Psoas muscle (tissue), 8 donors: ENCODE data around the gene ZNF335. TPM values are rescaled to one million over a fixed set of nuclear protein-coding genes. Genes with fewer than 3 reads are reported as not detected.
A peak's percentile ranks its signal among the peaks of the same experiment; 100 is the strongest.

Experiments
- ATAC-seq, 4 donors: fragments of 200-7000 bp; cut with Tn5 transposase; one replicate each; pipeline ENCODE4 v1.9.1; 2020; ENCODE audit warnings: moderate library complexity in 3 of 4, mild to moderate bottlenecking in 2 of 4
- DNase-seq, 2 donors: peaks; one replicate each; pipeline ENCODE4 v3.0.0-alpha.2; 2020
- H3K27ac ChIP-seq: fragments of 200-600 bp; one replicate; pipeline ENCODE4 v1.8.0; 2022
- H3K27me3 ChIP-seq, 3 donors: fragments of 200-600 bp in 1 of 3; one replicate each; pipeline versions ENCODE4 v1.6.1 to v1.8.0; 2013 to 2022; ENCODE audit warnings: low read length in 2 of 3, mild to moderate bottlenecking in 2 of 3, moderate library complexity in 1 of 3; ENCODE audit not compliant: insufficient read depth in 3 of 3
- H3K36me3 ChIP-seq, 2 donors: fragments of 200-600 bp in 1 of 2; one replicate each; pipeline versions ENCODE4 v1.6.1 to v1.8.0; 2013 to 2022; ENCODE audit warnings: low read depth in 1 of 2, mild to moderate bottlenecking in 1 of 2, moderate library complexity in 1 of 2; ENCODE audit not compliant: insufficient read depth in 1 of 2
- H3K4me1 ChIP-seq: fragments of 200-600 bp; one replicate; pipeline ENCODE4 v1.8.0; 2022
- H3K4me3 ChIP-seq: fragments of 200-600 bp; one replicate; pipeline ENCODE4 v1.8.0; 2022; ENCODE audit warnings: mild to moderate bottlenecking
- H3K9me3 ChIP-seq: fragments of 200-600 bp; one replicate; pipeline ENCODE4 v1.8.0; 2022
- WGBS, 3 donors: extraction: QIAGEN DNeasy Blood & Tissue Kit; methylation state at CpG; one replicate each; pipeline versions ENCODE4 v1.1.6 to v1.1.7; 2013; 5-methylcytosine and 5-hydroxymethylcytosine counted together
- intact Hi-C, 2 donors: fragments of 100-400 bp; cut with DNase I; formaldehyde crosslinking; loops; one replicate each; pipeline versions ENCODE4 v1.11.0 to v1.14.2; 2022
- polyA plus RNA-seq, 3 donors: library from polyadenylated mRNA; stranded (reverse); fragments of 200-250 nt; gene quantifications; one replicate each; pipeline ENCODE4 v1.2.3, GENCODE V29; 2013
- total RNA-seq, 4 donors: library from RNA; stranded (reverse); fragmentation: NEBNext Ultra II Directional in 2 of 4; extraction: Animal tissue kit (Norgen Biotek cat#: 25700) in 2 of 4; gene quantifications; one replicate each; pipeline versions ENCODE4 v1.2.1 to v1.2.4, GENCODE V29; 2021 to 2023
- TF ChIP-seq, protein P1 (sequence below): fragments of 200-600 bp; IDR thresholded peaks from one replicate; pipeline ENCODE4 v1.8.0; 2022; ENCODE audit warnings: antibody characterized with exemption
- donor health status: healthy with polysubstance abuse.
- donor health status: DM: no; HTN: no; CAD: no; lungs with moderate emphysema.
- donor health status: Bipolar disorder and iron deficiency.
- donor health status: healthy.
- donor health status: DM: yes; HTN: yes; CAD: no.
- donor health status: DM: no; HTN: no; CAD: no.
- donor health status: DM: no; HTN: no; CAD: no.
- donor health status: DM: yes; HTN: yes; CAD: no.

ZNF335 gene
- total and polyA plus RNA-seq, 7 donors: 6.9 to 11.5 (median 10.2) TPM

- Histone ChIP-seq H3K4me3 (no peak overlapping the region), H3K4me1 (peaks cover 14% of the 10 kb centered on the region), H3K27me3 (no peaks in the 10 kb centered on the region), H3K9me3 (no peaks in the 10 kb centered on the region), H3K36me3 (peaks cover 14 to 95% of the 10 kb centered on the region in 2 donors), H3K27ac (no peak overlapping the region)
- ATAC-seq (peak in 1 of 4 donors; percentile 6), DNase-seq (no peak)
- WGBS, 3 donors: 54 to 74% (median 63%) methylated on average over 13 of the region's 13 CpGs
- intact Hi-C loops: loop anchor here in 1 of 2 donors (5.0 kb wide), 1 partner anchor 127 kb away; no protein-coding TSS in a partner anchor
- TF ChIP-seq, protein P1, sequence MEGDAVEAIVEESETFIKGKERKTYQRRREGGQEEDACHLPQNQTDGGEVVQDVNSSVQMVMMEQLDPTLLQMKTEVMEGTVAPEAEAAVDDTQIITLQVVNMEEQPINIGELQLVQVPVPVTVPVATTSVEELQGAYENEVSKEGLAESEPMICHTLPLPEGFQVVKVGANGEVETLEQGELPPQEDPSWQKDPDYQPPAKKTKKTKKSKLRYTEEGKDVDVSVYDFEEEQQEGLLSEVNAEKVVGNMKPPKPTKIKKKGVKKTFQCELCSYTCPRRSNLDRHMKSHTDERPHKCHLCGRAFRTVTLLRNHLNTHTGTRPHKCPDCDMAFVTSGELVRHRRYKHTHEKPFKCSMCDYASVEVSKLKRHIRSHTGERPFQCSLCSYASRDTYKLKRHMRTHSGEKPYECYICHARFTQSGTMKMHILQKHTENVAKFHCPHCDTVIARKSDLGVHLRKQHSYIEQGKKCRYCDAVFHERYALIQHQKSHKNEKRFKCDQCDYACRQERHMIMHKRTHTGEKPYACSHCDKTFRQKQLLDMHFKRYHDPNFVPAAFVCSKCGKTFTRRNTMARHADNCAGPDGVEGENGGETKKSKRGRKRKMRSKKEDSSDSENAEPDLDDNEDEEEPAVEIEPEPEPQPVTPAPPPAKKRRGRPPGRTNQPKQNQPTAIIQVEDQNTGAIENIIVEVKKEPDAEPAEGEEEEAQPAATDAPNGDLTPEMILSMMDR: no peak
Observed at GRCh38 chr20:45949542-45950329, 22.3 kb downstream of the ZNF335 start.

- H3K27ac ChIP-seq: peak overlapping the region; percentile 60
- H3K4me1 ChIP-seq: peaks cover 22% of the 10 kb centered on the region
- WGBS, 3 donors: 29 to 47% (median 41%) methylated on average over 10 of the region's 10 CpGs
- peaks cover 16 to 100% of the 10 kb centered on the region in 2 donors for H3K36me3 ChIP-seq
- TF ChIP-seq, protein P1: no peak
- no peak for DNase-seq
- no peak overlapping the region for H3K4me3 ChIP-seq
- H3K9me3 ChIP-seq: no peaks in the 10 kb centered on the region
- no peaks in the 10 kb centered on the region for H3K27me3 ChIP-seq
- intact Hi-C loops: loop anchor here in 1 of 2 donors (5.0 kb wide), 1 partner anchor 127 kb away; no protein-coding TSS in a partner anchor
- ATAC-seq: peak in 3 of 4 donors; percentile 3 to 19 (median 3)
Observed at GRCh38 chr20:45948742-45949541, 23.1 kb downstream of the ZNF335 start.

DNA sequence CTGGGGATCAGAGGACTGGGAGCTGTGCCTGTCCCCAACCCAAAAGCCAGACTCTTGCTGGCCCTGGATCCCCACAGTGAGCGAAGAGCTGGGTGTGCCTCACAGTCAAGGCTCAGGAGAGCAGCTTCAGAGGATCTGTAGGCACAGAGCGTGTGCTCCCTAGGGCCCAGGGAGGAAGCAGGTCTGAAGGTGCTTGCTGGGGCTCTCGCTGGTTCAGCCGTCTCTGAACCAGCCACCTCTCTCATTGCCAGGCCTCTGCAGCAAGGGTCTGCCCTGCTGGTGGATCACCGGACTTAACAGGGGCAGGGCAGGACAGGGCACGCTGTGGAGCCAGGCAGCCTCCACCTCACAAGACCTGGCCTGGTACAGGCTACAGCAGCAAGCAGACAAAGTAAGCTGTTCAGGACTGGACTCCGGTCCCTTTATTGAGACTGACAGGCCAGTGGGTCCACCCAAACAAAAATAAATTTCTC lies 23.7 kb downstream of the ZNF335 start:
- no peaks in the 10 kb centered on the region for H3K9me3 ChIP-seq
- H3K4me3 ChIP-seq: no peak overlapping the region
- intact Hi-C loops: loop anchor here in 1 of 2 donors (5.0 kb wide), 1 partner anchor 126 kb away; no protein-coding TSS in a partner anchor
- H3K27ac ChIP-seq: peak overlapping the region; percentile 60
- H3K36me3 ChIP-seq: peaks cover 15 to 100% of the 10 kb centered on the region in 2 donors
- no peaks in the 10 kb centered on the region for H3K27me3 ChIP-seq
- no peak for DNase-seq
- H3K4me1 ChIP-seq: peaks cover 27% of the 10 kb centered on the region
- WGBS, 3 donors: 61 to 70% (median 68%) methylated on average over 7 of the region's 7 CpGs
- ATAC-seq: no peak
- TF ChIP-seq, protein P1: no peak

DNA sequence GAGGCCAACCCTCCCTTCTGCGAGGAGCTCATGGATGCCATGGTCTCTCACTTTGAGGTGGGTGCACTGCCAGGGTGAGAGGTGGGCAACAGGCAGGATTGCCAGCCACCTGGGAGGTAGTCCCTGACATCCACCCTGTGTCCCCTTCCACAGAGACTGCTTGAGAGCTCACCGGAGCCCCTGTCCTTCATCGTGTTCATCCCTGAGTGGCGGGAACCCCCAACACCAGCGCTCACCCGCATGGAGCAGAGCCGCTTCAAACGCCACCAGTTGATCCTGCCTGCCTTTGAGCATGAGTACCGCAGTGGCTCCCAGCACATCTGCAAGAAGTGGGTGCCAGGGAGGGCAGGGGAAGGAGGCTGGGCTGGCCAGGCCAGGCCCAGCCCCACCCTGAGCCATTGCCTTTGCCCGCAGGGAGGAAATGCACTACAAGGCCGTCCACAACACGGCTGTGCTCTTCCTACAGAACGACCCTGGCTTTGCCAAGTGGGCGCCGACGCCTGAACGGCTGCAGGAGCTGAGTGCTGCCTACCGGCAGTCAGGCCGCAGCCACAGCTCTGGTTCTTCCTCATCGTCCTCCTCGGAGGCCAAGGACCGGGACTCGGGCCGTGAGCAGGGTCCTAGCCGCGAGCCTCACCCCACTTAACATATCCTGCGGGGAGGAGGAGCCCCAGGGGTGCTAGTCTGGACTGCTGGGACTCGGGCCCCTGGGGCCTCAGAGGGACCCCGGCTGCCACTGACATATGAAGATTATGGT lies 24.7 kb downstream of the ZNF335 start:
- Histone ChIP-seq H3K4me3 (no peak overlapping the region), H3K4me1 (peaks cover 27% of the 10 kb centered on the region), H3K9me3 (no peaks in the 10 kb centered on the region), H3K27ac (peak overlapping the region; percentile 77), H3K27me3 (no peaks in the 10 kb centered on the region), H3K36me3 (peaks cover 13 to 100% of the 10 kb centered on the region in 2 donors)
- WGBS, 3 donors: 76 to 82% (median 77%) methylated on average over 29 of the region's 29 CpGs
- intact Hi-C loops: loop anchor here in 1 of 2 donors (5.0 kb wide), 1 partner anchor 125 kb away; no protein-coding TSS in a partner anchor
- TF ChIP-seq, protein P1: no peak
- DNase-seq: no peak
- no peak for ATAC-seq
